ENCODE data around the gene HAUS3.
"Not testable (repeated sequence)": the region's sequence is repeated elsewhere in the genome, so short reads cannot be mapped to it uniquely, and the experiment has no call there.

Gene HAUS3

GRCh38 chr4:2212831-2213230, 29.1 kb downstream of the HAUS3 start:
- DNase-seq, result no peak

GRCh38 chr4:2202789-2203188, 39.1 kb downstream of the HAUS3 start:
- not testable (repeated sequence) for DNase-seq

GRCh38 chr4:2194496-2194895, 47.4 kb downstream of the HAUS3 start:
- DNase-seq, result no peak

- DNase-seq, result no peak
Measured at GRCh38 chr4:2193326-2193725, 48.6 kb downstream of the HAUS3 start.

- DNase-seq, result no peak
Measured at GRCh38 chr4:2186865-2187172, 55.1 kb downstream of the HAUS3 start.

- DNase-seq, result no peak
Measured at GRCh38 chr4:2186133-2186864, 55.6 kb downstream of the HAUS3 start.

GRCh38 chr4:2183394-2183793, 58.5 kb downstream of the HAUS3 start:
- DNase-seq, result no peak

GRCh38 chr4:2182994-2183393, 58.9 kb downstream of the HAUS3 start:
- DNase-seq, result no peak

- no peak for DNase-seq
Measured at GRCh38 chr4:2180410-2180809, 61.5 kb downstream of the HAUS3 start.

- DNase-seq, result no peak
Measured at GRCh38 chr4:2179717-2180116, 62.2 kb downstream of the HAUS3 start.

- DNase-seq, result no peak
Measured at GRCh38 chr4:2178986-2179385, 62.9 kb downstream of the HAUS3 start.

Measured in CD4-positive, alpha-beta T cell treated with Interleukin-17A for 4 hours (primary cell).